OCI-LY7 (cell line): ENCODE data around the gene CKLF. TPM values are rescaled to one million over a fixed set of nuclear protein-coding genes. Genes with fewer than 3 reads are reported as not detected.
"Not testable (repeated sequence)": the region's sequence is repeated elsewhere in the genome, so short reads cannot be mapped to it uniquely, and the experiment has no call there.

ENCODE experiments used
- BruUV-seq: library from RNA; stranded (reverse); fragments of 400-500 nt; replicated peaks from 2 replicates; lab custom pipeline; 2021; lab: Mats Ljungman, UMichigan
- CTCF ChIA-PET: fragments of 300-600 bp; sonication (Branson Sonifier 250); formaldehyde crosslinking; loops from one replicate; lab custom pipeline; 2022; ENCODE audit warnings: antibody characterized with exemption; ENCODE audit not compliant: unreplicated experiment; lab: Charles Lee
- POLR2A ChIA-PET: fragments of 300-600 bp; sonication (Branson Sonifier 250); formaldehyde crosslinking; loops from one replicate; lab custom pipeline; 2022; ENCODE audit warnings: antibody characterized with exemption; lab: Charles Lee
- DNase-seq: peaks from one replicate; pipeline ENCODE4 v3.0.0-alpha.2; 2015; ENCODE audit warnings: low spot score
- H2AFZ ChIP-seq: fragments of 200-600 bp; sonication (generic), shearing (Covaris generic); 2 replicates; pipeline ENCODE4 v1.6.1; 2014; ENCODE audit warnings: mild to moderate bottlenecking, antibody characterized with exemption, low read length, moderate library complexity
- H3K27ac ChIP-seq: fragments of 200-600 bp; sonication (generic); 2 replicates; pipeline ENCODE4 v1.5.1; 2014; ENCODE audit warnings: mixed run types, low read depth, mild to moderate bottlenecking, moderate library complexity, low read length, inconsistent platforms; ENCODE audit not compliant: poor library complexity, severe bottlenecking
- H3K36me3 ChIP-seq: fragments of 200-600 bp; sonication (generic); 2 replicates; pipeline ENCODE4 v1.6.1; 2014; ENCODE audit warnings: mild to moderate bottlenecking, antibody characterized with exemption, low read length, moderate library complexity, mixed read lengths; ENCODE audit not compliant: insufficient read depth
- H3K4me1 ChIP-seq: fragments of 200-600 bp; sonication (generic); 2 replicates; pipeline ENCODE4 v1.5.1; 2014; ENCODE audit warnings: mild to moderate bottlenecking, low read length; ENCODE audit not compliant: insufficient read depth, poor library complexity, severe bottlenecking
- H3K4me2 ChIP-seq: fragments of 200-600 bp; sonication (generic); 2 replicates; pipeline ENCODE4 v1.6.1; 2014; ENCODE audit warnings: mild to moderate bottlenecking, low read length
- H3K4me3 ChIP-seq: fragments of 200-600 bp; sonication (generic); 2 replicates; pipeline ENCODE4 v1.5.1; 2014; ENCODE audit warnings: mild to moderate bottlenecking, low read depth, low read length; ENCODE audit not compliant: poor library complexity, severe bottlenecking
- H3K79me2 ChIP-seq: fragments of 200-600 bp; sonication (generic); 2 replicates; pipeline ENCODE4 v1.6.1; 2016; ENCODE audit warnings: low read depth, mild to moderate bottlenecking, low read length, moderate library complexity, mixed read lengths; ENCODE audit not compliant: insufficient read depth
- H3K9me2 ChIP-seq: fragments of 200-600 bp; sonication (generic); 2 replicates; pipeline ENCODE4 v1.6.1; 2016; ENCODE audit warnings: mild to moderate bottlenecking, low read length, mixed read lengths; ENCODE audit not compliant: insufficient read depth
- H3K9me3 ChIP-seq: fragments of 200-600 bp; sonication (generic); 2 replicates; pipeline ENCODE4 v1.6.1; 2014; ENCODE audit warnings: mild to moderate bottlenecking, mixed run types, low read length, mixed read lengths
- H4K20me1 ChIP-seq: fragments of 200-600 bp; sonication (generic); 2 replicates; pipeline ENCODE4 v1.6.1; 2014; ENCODE audit warnings: mild to moderate bottlenecking, antibody characterized with exemption, low read length, moderate library complexity, mixed read lengths; ENCODE audit not compliant: insufficient read depth
- EZH2phosphoT487 ChIP-seq: fragments of 200-600 bp; sonication (generic); IDR thresholded peaks from 2 replicates; pipeline ENCODE4 v1.6.1; 2018; ENCODE audit warnings: low read depth, borderline replicate concordance, mild to moderate bottlenecking, mixed run types, antibody characterized with exemption, low read length, moderate library complexity, mixed read lengths
- intact Hi-C: fragments of 100-400 bp; cut with micrococcal nuclease; formaldehyde crosslinking; loops from one replicate; pipeline ENCODE4 v1.10.0; 2022; ENCODE audit not compliant: unreplicated experiment
- total RNA-seq, 2 experiments: library from RNA; depleted of rRNA in 1 of 2; stranded (reverse); fragments of >200 nt in 1 of 2; shearing (Covaris generic) in 1 of 2; gene quantifications; 2 replicates each; pipeline ENCODE4 v1.2.3, GENCODE V29; 2014 to 2022
- TF ChIP-seq, protein P1 (sequence below): fragments of 200-600 bp; sonication (generic); conservative IDR thresholded peaks from 2 replicates; pipeline ENCODE4 v1.5.1; 2014; ENCODE audit warnings: mild to moderate bottlenecking, antibody characterized with exemption, low read length, moderate library complexity, mixed read lengths

The CKLF gene
- total RNA-seq, 2 experiments from 2014 or later = 56.6 to 98.7 TPM

DNA sequence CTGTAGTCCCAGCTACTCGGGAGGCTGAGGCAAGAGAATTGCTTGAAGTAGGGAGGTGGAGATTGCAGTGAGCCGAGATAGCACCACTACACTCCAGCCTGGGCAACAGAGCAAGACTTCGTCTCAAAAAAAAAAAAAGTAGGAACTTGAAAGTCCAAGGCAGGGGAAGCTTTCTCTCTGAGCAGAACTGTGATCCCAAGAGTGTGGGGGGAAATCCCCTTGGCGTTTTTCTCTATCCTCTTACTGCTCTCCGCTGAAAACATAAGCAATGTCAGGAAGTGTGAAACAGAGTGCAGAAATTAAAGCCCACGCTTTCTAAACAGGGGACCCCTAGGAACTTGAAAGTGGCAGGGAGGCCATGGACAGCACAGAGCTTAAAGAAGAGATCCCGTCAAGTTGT lies 42.4 kb downstream of the CKLF start:
- Histone ChIP-seq H3K4me1 (peaks cover 12% of the 10 kb centered on the region), H4K20me1 (no peaks in the 10 kb centered on the region), H3K9me2 (no peaks in the 10 kb centered on the region), H3K9me3 (no peaks in the 10 kb centered on the region), H2AFZ (no peak overlapping the region), H3K27ac (no peak overlapping the region), H3K4me2 (no peak overlapping the region), H3K4me3 (no peak overlapping the region), H3K79me2 (no peaks in the 10 kb centered on the region), H3K36me3 (no peaks in the 10 kb centered on the region)
- POLR2A ChIA-PET = interaction anchor here (0.5 to 1.9 kb wide), 3 partner anchors 9 to 118 kb away, joined by 3 to 12 read pairs (median 3); no protein-coding TSS in a partner anchor
- no TSS peak for BruUV-seq
- CTCF ChIA-PET = no interaction called here
- DNase-seq = no peak
- TF ChIP-seq EZH2phosphoT487 = no peak
- TF ChIP-seq, protein P1, sequence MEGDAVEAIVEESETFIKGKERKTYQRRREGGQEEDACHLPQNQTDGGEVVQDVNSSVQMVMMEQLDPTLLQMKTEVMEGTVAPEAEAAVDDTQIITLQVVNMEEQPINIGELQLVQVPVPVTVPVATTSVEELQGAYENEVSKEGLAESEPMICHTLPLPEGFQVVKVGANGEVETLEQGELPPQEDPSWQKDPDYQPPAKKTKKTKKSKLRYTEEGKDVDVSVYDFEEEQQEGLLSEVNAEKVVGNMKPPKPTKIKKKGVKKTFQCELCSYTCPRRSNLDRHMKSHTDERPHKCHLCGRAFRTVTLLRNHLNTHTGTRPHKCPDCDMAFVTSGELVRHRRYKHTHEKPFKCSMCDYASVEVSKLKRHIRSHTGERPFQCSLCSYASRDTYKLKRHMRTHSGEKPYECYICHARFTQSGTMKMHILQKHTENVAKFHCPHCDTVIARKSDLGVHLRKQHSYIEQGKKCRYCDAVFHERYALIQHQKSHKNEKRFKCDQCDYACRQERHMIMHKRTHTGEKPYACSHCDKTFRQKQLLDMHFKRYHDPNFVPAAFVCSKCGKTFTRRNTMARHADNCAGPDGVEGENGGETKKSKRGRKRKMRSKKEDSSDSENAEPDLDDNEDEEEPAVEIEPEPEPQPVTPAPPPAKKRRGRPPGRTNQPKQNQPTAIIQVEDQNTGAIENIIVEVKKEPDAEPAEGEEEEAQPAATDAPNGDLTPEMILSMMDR = no peak
- intact Hi-C loops = no loop called here

DNA sequence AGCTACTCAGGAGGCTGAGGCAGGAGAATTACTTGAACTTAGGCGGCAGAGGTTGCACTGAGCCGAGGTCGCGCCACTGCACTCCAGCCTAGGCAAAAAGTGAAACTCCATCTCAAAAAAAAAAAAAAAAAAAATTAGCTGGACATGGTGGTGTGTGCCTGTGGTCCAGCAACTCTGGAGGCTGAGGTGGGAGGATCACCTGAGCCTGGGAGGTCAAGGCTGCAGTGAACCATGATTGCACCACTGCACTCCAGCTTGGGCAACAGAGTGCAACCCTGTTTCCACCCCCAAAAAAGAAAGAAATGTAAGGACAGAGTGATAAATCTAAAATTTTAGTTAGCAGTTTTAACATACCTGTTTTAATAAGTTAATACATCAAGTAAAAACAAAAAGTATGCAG lies 44.2 kb downstream of the CKLF start:
- H3K79me2 ChIP-seq, H3K9me2 ChIP-seq, H3K27ac ChIP-seq, H3K4me3 ChIP-seq, BruUV-seq, DNase-seq, H3K36me3 ChIP-seq, H3K4me2 ChIP-seq, H4K20me1 ChIP-seq, H3K4me1 ChIP-seq, intact Hi-C loops, H2AFZ ChIP-seq, CTCF ChIA-PET: not testable (repeated sequence)
- H3K9me3 ChIP-seq = peaks cover 12% of the 10 kb centered on the region; the same call in 1 of the 2 replicates
- POLR2A ChIA-PET = interaction anchor here (0.6 kb wide), 1 partner anchor 71 kb away, joined by 3 read pairs; no protein-coding TSS in a partner anchor

DNA sequence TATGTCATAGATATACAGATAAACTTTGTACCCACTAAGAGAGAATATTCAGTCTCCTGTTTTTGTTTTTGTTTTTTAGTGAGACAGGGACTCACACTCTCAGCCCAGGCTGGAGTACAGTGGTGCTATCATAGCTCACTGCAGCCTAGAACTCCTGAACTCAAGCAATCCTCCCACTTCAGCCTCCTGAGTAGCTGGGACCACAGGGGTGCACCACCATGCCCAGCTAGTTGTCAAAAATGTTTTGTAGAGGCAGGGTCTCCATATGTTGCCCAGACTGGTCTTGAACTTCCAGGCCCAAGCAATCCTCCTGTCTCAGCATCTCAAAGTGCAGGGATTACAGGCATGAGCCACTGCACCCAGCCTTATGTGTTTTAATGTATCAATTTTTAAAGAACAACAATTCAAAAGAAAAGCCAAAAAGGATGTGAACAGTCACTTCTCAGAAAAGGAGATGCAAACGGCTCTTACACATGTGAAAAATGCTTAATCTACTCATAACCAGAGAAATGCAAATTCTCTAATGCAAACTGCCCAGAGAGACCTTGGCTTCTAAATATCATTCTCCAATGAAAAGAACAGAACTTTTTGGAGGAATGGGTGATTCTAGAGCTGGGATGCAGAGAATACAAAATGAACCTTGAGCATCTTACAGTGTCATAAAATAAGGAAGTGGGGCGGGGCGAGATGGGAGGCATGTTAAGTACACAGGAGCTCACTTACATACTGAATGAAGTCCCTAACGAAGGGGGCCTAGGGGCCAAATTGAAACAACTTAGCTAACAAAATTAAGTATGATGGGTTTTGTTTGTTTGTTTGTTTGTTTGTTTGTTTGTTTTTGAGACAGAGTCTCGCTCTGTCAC lies 44.8 kb downstream of the CKLF start:
- Histone ChIP-seq H3K9me2 (no peaks in the 10 kb centered on the region), H3K27ac (no peak overlapping the region), H3K36me3 (no peaks in the 10 kb centered on the region), H4K20me1 (no peaks in the 10 kb centered on the region), H3K4me3 (no peak overlapping the region), H3K79me2 (no peaks in the 10 kb centered on the region), H3K9me3 (peaks cover 15% of the 10 kb centered on the region; the same call in 1 of the 2 replicates), H3K4me1 (peaks cover 7% of the 10 kb centered on the region), H2AFZ (no peak overlapping the region), H3K4me2 (no peak overlapping the region)
- no peak for TF ChIP-seq EZH2phosphoT487
- TF ChIP-seq, protein P1 = no peak
- POLR2A ChIA-PET = interaction anchor here (0.6 kb wide), 1 partner anchor 72 kb away, joined by 3 read pairs; no protein-coding TSS in a partner anchor
- no peak for DNase-seq
- BruUV-seq = no TSS peak
- CTCF ChIA-PET = no interaction called here
- intact Hi-C loops = no loop called here
